Smooth muscle cell (in vitro differentiated cells): ENCODE measurements around the gene ERCC2. TPM values are rescaled to one million over a fixed set of nuclear protein-coding genes. Genes with fewer than 3 reads are reported as not detected.
A peak's percentile ranks its signal among the peaks of the same experiment; 100 is the strongest.
"Not testable (repeated sequence)": the region's sequence is repeated elsewhere in the genome, so short reads cannot be mapped to it uniquely, and the experiment has no call there.

Experiments
- DNase-seq: peaks from one replicate; lab custom pipeline; 2025; ENCODE audit not compliant: unreplicated experiment; lab: John Stamatoyannopoulos, UW
- H2AFZ ChIP-seq: fragments of 200-600 bp; sonication (generic); 2 replicates; pipeline ENCODE4 v1.6.0; 2016; ENCODE audit warnings: antibody characterized with exemption, low read depth, mild to moderate bottlenecking
- H3F3A ChIP-seq: fragments of 200-600 bp; sonication (generic); 2 replicates; pipeline ENCODE4 v1.6.0; 2017; ENCODE audit warnings: antibody characterized with exemption, low read depth
- H3K27ac ChIP-seq: fragments of 200-600 bp; sonication (generic); 2 replicates; pipeline ENCODE4 v1.5.1; 2016; ENCODE audit warnings: low read depth, mild to moderate bottlenecking
- H3K27me3 ChIP-seq: fragments of 200-600 bp; sonication (generic); 2 replicates; pipeline ENCODE4 v1.6.1; 2016; ENCODE audit warnings: low read depth, mild to moderate bottlenecking
- H3K36me3 ChIP-seq: fragments of 200-600 bp; sonication (generic); 2 replicates; pipeline ENCODE4 v1.5.1; 2016; ENCODE audit warnings: low read depth
- H3K4me1 ChIP-seq: fragments of 200-600 bp; sonication (generic); 2 replicates; pipeline ENCODE4 v1.5.1; 2016; ENCODE audit warnings: low read depth
- H3K4me2 ChIP-seq: fragments of 200-600 bp; sonication (generic); 2 replicates; pipeline ENCODE4 v1.6.0; 2016; ENCODE audit warnings: mild to moderate bottlenecking
- H3K4me3 ChIP-seq: fragments of 200-600 bp; sonication (generic); 2 replicates; pipeline ENCODE4 v1.5.1; 2016; ENCODE audit warnings: mild to moderate bottlenecking
- H3K79me2 ChIP-seq: fragments of 200-600 bp; sonication (generic); 2 replicates; pipeline ENCODE4 v1.6.0; 2016; ENCODE audit warnings: low read depth, mild to moderate bottlenecking
- H3K9ac ChIP-seq: fragments of 200-600 bp; sonication (generic); 2 replicates; pipeline ENCODE4 v1.6.0; 2016; ENCODE audit warnings: low read depth
- H3K9me3 ChIP-seq: fragments of 200-600 bp; sonication (generic); replicated peaks from 2 replicates; pipeline ENCODE4 v1.5.1; 2016; ENCODE audit warnings: low read depth
- H4K20me1 ChIP-seq: fragments of 200-600 bp; sonication (generic); 2 replicates; pipeline ENCODE4 v1.6.0; 2016; ENCODE audit warnings: low read depth
- CTCF ChIP-seq: fragments of 200-600 bp; sonication (generic); IDR thresholded peaks from 2 replicates; pipeline ENCODE4 v1.5.1; 2017; ENCODE audit warnings: borderline replicate concordance, mild to moderate bottlenecking, antibody characterized with exemption; ENCODE audit not compliant: insufficient read depth, poor library complexity, severe bottlenecking
- whole genome bisulfite sequencing: methylation state at CpG from one replicate; pipeline ENCODE4 v1.1.7; 2016; ENCODE audit warnings: low lambda C conversion rate; 5-methylcytosine and 5-hydroxymethylcytosine counted together
- polyA plus RNA-seq: library from polyadenylated mRNA; unstranded; fragments of >200 nt; fragmentation: Nextera tagmentation; extraction: Ambion mirVana; gene quantifications from 2 replicates; pipeline ENCODE4 v1.2.1, GENCODE V29; 2016
- total RNA-seq: library from RNA; depleted of rRNA; stranded (reverse); fragments of >200 nt; gene quantifications from 2 replicates; pipeline ENCODE4 v1.2.3, GENCODE V29; 2014

The ERCC2 gene
- total and polyA plus RNA-seq, 2 experiments from 2014 or later = 13.4 to 14.6 TPM

GRCh38 chr19:45409557-45409920 lies 39.2 kb upstream of the ERCC2 start:
- no peaks in the 10 kb centered on the region for H3K27me3 ChIP-seq
- no peak overlapping the region for H2AFZ ChIP-seq
- TF ChIP-seq CTCF = no peak
- no peaks in the 10 kb centered on the region for H3K79me2 ChIP-seq
- H3K36me3 ChIP-seq = no peaks in the 10 kb centered on the region
- H3K9me3 ChIP-seq = no peaks in the 10 kb centered on the region
- no peak for DNase-seq
- 97% methylated on average over 4 of the region's 4 CpGs for WGBS
- no peak overlapping the region for H3K4me3 ChIP-seq
- no peak overlapping the region for H3K9ac ChIP-seq
- H3K4me2 ChIP-seq = no peak overlapping the region
- H3K27ac ChIP-seq = no peak overlapping the region
- H3F3A ChIP-seq = no peaks in the 10 kb centered on the region
- H4K20me1 ChIP-seq = no peaks in the 10 kb centered on the region
- H3K4me1 ChIP-seq = peaks cover 6% of the 10 kb centered on the region

- no peak overlapping the region for H3K27ac ChIP-seq
- DNase-seq = no peak
- H3K27me3 ChIP-seq = no peaks in the 10 kb centered on the region
- no peaks in the 10 kb centered on the region for H3K36me3 ChIP-seq
- WGBS = 94% methylated on average over 15 of the region's 15 CpGs
- no peak overlapping the region for H3K4me2 ChIP-seq
- H3K9ac ChIP-seq = no peak overlapping the region
- no peaks in the 10 kb centered on the region for H3K79me2 ChIP-seq
- TF ChIP-seq CTCF = no peak
- H2AFZ ChIP-seq = no peak overlapping the region
- H3K4me3 ChIP-seq = no peak overlapping the region
- peaks cover 6% of the 10 kb centered on the region for H3K4me1 ChIP-seq
- peaks cover 1% of the 10 kb centered on the region for H4K20me1 ChIP-seq
- no peaks in the 10 kb centered on the region for H3F3A ChIP-seq
- no peaks in the 10 kb centered on the region for H3K9me3 ChIP-seq
Observed at GRCh38 chr19:45408830-45409556, 38.6 kb upstream of the ERCC2 start.

GRCh38 chr19:45408121-45408520 lies 37.7 kb upstream of the ERCC2 start:
- Histone ChIP-seq H3K9ac (no peak overlapping the region), H3K4me2 (no peak overlapping the region), H2AFZ (no peak overlapping the region), H3K4me1 (peaks cover 14% of the 10 kb centered on the region), H3F3A (peaks cover 4% of the 10 kb centered on the region), H4K20me1 (peaks cover 10% of the 10 kb centered on the region), H3K4me3 (no peak overlapping the region), H3K27me3 (no peaks in the 10 kb centered on the region), H3K79me2 (no peaks in the 10 kb centered on the region), H3K9me3 (no peaks in the 10 kb centered on the region), H3K27ac (no peak overlapping the region), H3K36me3 (no peaks in the 10 kb centered on the region)
- no peak for DNase-seq
- TF ChIP-seq CTCF = no peak
- 98% methylated on average over 8 of the region's 8 CpGs for WGBS

- Histone ChIP-seq H3K4me3 (peak overlapping the region; percentile 63), H3K4me2 (peak overlapping the region; percentile 90), H4K20me1 (peaks cover 15% of the 10 kb centered on the region), H3K4me1 (peaks cover 16% of the 10 kb centered on the region)
- not testable (repeated sequence) for H3K79me2 ChIP-seq, H3K36me3 ChIP-seq, DNase-seq, H3K9me3 ChIP-seq, H3K27ac ChIP-seq, H2AFZ ChIP-seq, H3K9ac ChIP-seq, H3K27me3 ChIP-seq, H3F3A ChIP-seq
- whole genome bisulfite sequencing = 85% methylated on average over 5 of the region's 5 CpGs
Observed at GRCh38 chr19:45407585-45407984, 37.2 kb upstream of the ERCC2 start.
